HG02884 (cell line): ENCODE data around the gene FMN1.

Experiments used
- ATAC-seq: cut with Tn5 transposase; IDR thresholded peaks from one replicate; pipeline ENCODE4 v1.9.1; 2021; ENCODE audit warnings: mild to moderate bottlenecking, moderate library complexity; ENCODE audit not compliant: unreplicated experiment

The FMN1 gene

DNA sequence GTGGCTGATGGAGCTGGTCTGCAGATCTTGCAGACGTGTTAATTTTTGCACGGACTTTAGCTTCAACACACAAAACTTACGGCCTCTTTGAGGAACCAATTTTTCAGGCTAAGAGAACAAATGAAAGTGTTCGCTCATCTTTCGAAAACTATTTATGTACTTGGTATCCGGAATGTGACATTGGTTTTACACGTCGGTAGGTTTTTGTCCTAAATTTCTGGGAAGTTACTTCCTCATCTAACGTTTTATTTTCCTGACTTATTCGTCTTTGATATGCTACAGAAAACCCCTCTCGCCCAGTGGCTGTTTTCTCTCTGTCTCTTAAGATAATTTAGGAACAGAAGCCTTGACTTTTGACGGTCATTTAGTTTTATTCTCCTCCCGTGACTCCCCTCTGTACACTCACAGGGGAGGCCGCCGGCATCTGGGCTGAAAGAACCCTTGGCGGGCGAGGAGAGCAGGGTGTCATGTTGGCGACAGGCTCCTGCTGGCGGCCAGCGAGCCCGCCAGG lies 477.5 kb downstream of the FMN1 start:
- no peak for ATAC-seq

GRCh38 chr15:32716216-32716914 lies 478.1 kb downstream of the FMN1 start:
- ATAC-seq = no peak
